ENCODE measurements around the gene CHD9NB.
"Not testable (repeated sequence)": the region's sequence is repeated elsewhere in the genome, so short reads cannot be mapped to it uniquely, and the experiment has no call there.

Gene CHD9NB

GRCh38 chr16:53083119-53083518 is 30.4 kb upstream of the CHD9NB start:
- DNase-seq, result no peak

GRCh38 chr16:53082509-53082908 is 29.8 kb upstream of the CHD9NB start:
- DNase-seq, result no peak

- no peak for DNase-seq
Observed at GRCh38 chr16:53081686-53082407, 29.1 kb upstream of the CHD9NB start.

GRCh38 chr16:53081032-53081424 is 28.3 kb upstream of the CHD9NB start:
- no peak for DNase-seq

GRCh38 chr16:53080345-53081031 is 27.8 kb upstream of the CHD9NB start:
- DNase-seq, result no peak

GRCh38 chr16:53078765-53079485 is 26.2 kb upstream of the CHD9NB start:
- DNase-seq, result no peak

- no peak for DNase-seq
Observed at GRCh38 chr16:53078247-53078646, 25.6 kb upstream of the CHD9NB start.

- not testable (repeated sequence) for DNase-seq
Observed at GRCh38 chr16:53075461-53075860, 22.8 kb upstream of the CHD9NB start.

GRCh38 chr16:53074296-53074695 is 21.6 kb upstream of the CHD9NB start:
- not testable (repeated sequence) for DNase-seq

- DNase-seq, result no peak
Observed at GRCh38 chr16:53073022-53073421, 20.3 kb upstream of the CHD9NB start.

GRCh38 chr16:53071748-53072301 is 19.1 kb upstream of the CHD9NB start:
- DNase-seq, result no peak

- no peak for DNase-seq
Observed at GRCh38 chr16:53069772-53070171, 17.1 kb upstream of the CHD9NB start.

- no peak for DNase-seq
Observed at GRCh38 chr16:53068423-53068833, 15.7 kb upstream of the CHD9NB start.

GRCh38 chr16:53067675-53068074 is 15.0 kb upstream of the CHD9NB start:
- no peak for DNase-seq

GRCh38 chr16:53065461-53066061 is 12.9 kb upstream of the CHD9NB start:
- DNase-seq, result no peak

- no peak for DNase-seq
Observed at GRCh38 chr16:53064081-53064578, 11.4 kb upstream of the CHD9NB start.

- DNase-seq, result peak; percentile 16
Observed at GRCh38 chr16:53061701-53062159, 9.0 kb upstream of the CHD9NB start.

GRCh38 chr16:53061256-53061655 is 8.6 kb upstream of the CHD9NB start:
- no peak for DNase-seq

GRCh38 chr16:53059672-53060071 is 7.0 kb upstream of the CHD9NB start:
- no peak for DNase-seq

GRCh38 chr16:53058882-53059281 is 6.2 kb upstream of the CHD9NB start:
- DNase-seq, result no peak

- no peak for DNase-seq
Observed at GRCh38 chr16:53058441-53058840, 5.7 kb upstream of the CHD9NB start.

GRCh38 chr16:53057658-53058057 is 5.0 kb upstream of the CHD9NB start:
- no peak for DNase-seq

GRCh38 chr16:53056392-53056881 is 3.7 kb upstream of the CHD9NB start:
- DNase-seq, result no peak

Data from CD4-positive, alpha-beta T cell treated with Interleukin-17A for 4 hours (primary cell).